Panc1 (cell line): ENCODE measurements around the gene MYH11. TPM values are rescaled to one million over a fixed set of nuclear protein-coding genes. Genes with fewer than 3 reads are reported as not detected.

ENCODE experiments used
- ATAC-seq: fragments of 200-7000 bp; cut with Tn5 transposase; 2 replicates; pipeline ENCODE4 v1.9.1; 2020; ENCODE audit warnings: mild to moderate bottlenecking, moderate library complexity
- BruUV-seq: library from RNA; stranded (reverse); fragments of 400-500 nt; replicated peaks from 2 replicates; lab custom pipeline; 2021; lab: Mats Ljungman, UMichigan
- CTCF ChIA-PET: fragments of 300-600 bp; sonication (Branson Sonifier 250); formaldehyde crosslinking; loops from one replicate; lab custom pipeline; 2022; ENCODE audit warnings: antibody characterized with exemption; lab: Charles Lee
- POLR2A ChIA-PET: fragments of 300-600 bp; sonication (Branson Sonifier 250); formaldehyde crosslinking; loops from one replicate; lab custom pipeline; 2022; ENCODE audit warnings: antibody characterized with exemption; lab: Charles Lee
- DNase-seq: peaks from one replicate; pipeline ENCODE4 v3.0.0-alpha.2; 2010; ENCODE audit warnings: low read depth, low spot score
- H3K27ac ChIP-seq: 2 replicates; pipeline ENCODE4 v1.5.1; 2011; ENCODE audit warnings: mild to moderate bottlenecking, low read length, inconsistent platforms
- H3K27me3 ChIP-seq: fragments of 200-500 bp; sonication (Bioruptor generic); 2 replicates; pipeline ENCODE4 v1.6.0; 2014; ENCODE audit warnings: low read length, inconsistent platforms; ENCODE audit not compliant: control insufficient read depth, insufficient read depth
- H3K36me3 ChIP-seq: fragments of 200-500 bp; sonication (Bioruptor generic); 2 replicates; pipeline ENCODE4 v1.5.1; 2014; ENCODE audit warnings: inconsistent platforms, mild to moderate bottlenecking, low read length, moderate library complexity; ENCODE audit not compliant: control insufficient read depth, insufficient read depth
- H3K4me1 ChIP-seq: 2 replicates; pipeline ENCODE4 v1.5.1; 2011; ENCODE audit warnings: inconsistent platforms, mild to moderate bottlenecking, low read length, moderate library complexity; ENCODE audit not compliant: control insufficient read depth, insufficient read depth
- H3K4me3 ChIP-seq, 2 experiments: 2 replicates each; pipeline ENCODE4 v1.5.1; 2011 to 2012; ENCODE audit warnings: low read depth in 2 of 2, low read length in 2 of 2, mild to moderate bottlenecking in 2 of 2, inconsistent platforms in 1 of 2, moderate library complexity in 1 of 2
- H3K9me3 ChIP-seq: fragments of 200-500 bp; sonication (Bioruptor generic); 2 replicates; pipeline ENCODE4 v1.5.1; 2014; ENCODE audit warnings: low read depth, mild to moderate bottlenecking, inconsistent platforms, low read length, moderate library complexity; ENCODE audit not compliant: control insufficient read depth, insufficient read depth
- CTCF ChIP-seq: fragments of 450-650 bp; IDR thresholded peaks from 2 replicates; pipeline ENCODE4 v1.5.1; 2017; ENCODE audit warnings: mild to moderate bottlenecking
- POLR2AphosphoS5 ChIP-seq: IDR thresholded peaks from 2 replicates; pipeline ENCODE4 v1.6.1; 2012; ENCODE audit warnings: mild to moderate bottlenecking, low read depth, low read length, moderate library complexity
- REST ChIP-seq, 2 experiments: IDR thresholded peaks; 2 replicates each; pipeline ENCODE4 v1.6.1; 2011 to 2012; ENCODE audit warnings: low read depth in 2 of 2, control low read depth in 1 of 2, low read length in 1 of 2, mild to moderate bottlenecking in 1 of 2, moderate library complexity in 1 of 2; ENCODE audit not compliant: insufficient read depth in 1 of 2
- SIN3A ChIP-seq: IDR thresholded peaks from 2 replicates; pipeline ENCODE4 v1.6.1; 2012; ENCODE audit warnings: low read depth, mild to moderate bottlenecking, low read length, moderate library complexity, borderline replicate concordance; ENCODE audit not compliant: insufficient read depth
- TCF7L2 ChIP-seq: IDR thresholded peaks from 2 replicates; pipeline ENCODE4 v1.6.1; 2011; ENCODE audit warnings: mild to moderate bottlenecking, low read depth, low read length, inconsistent platforms
- in situ Hi-C: cut with HindIII; loops from 2 replicates; pipeline ENCODE4 v1.10.0; 2016; ENCODE audit warnings: low sequenced_read_pairs, low pct_unique_long_range_greater_than_20kb
- intact Hi-C: fragments of 100-400 bp; cut with micrococcal nuclease; formaldehyde crosslinking; loops from one replicate; pipeline ENCODE4 v1.10.0; 2022; ENCODE audit not compliant: unreplicated experiment
- total RNA-seq: library from RNA; stranded (reverse); gene quantifications from one replicate; pipeline ENCODE4 v1.2.1, GENCODE V29; 2021; ENCODE audit not compliant: unreplicated experiment

Gene MYH11
- total RNA-seq, 1 experiment from 2014 or later = 0.51 TPM

- Histone ChIP-seq H3K27ac (no peak overlapping the region), H3K27me3 (no peaks in the 10 kb centered on the region), H3K9me3 (no peaks in the 10 kb centered on the region), H3K36me3 (no peaks in the 10 kb centered on the region), H3K4me1 (no peaks in the 10 kb centered on the region), H3K4me3 (no peak overlapping the region)
- no peak for DNase-seq
- intact Hi-C loops (no loop called here), in situ Hi-C loops (no loop called here)
- no peak for ATAC-seq
- BruUV-seq = no TSS peak
- ChIA-PET CTCF (interaction anchor here (0.6 kb wide), 1 partner anchor 17 kb away, joined by 3 read pairs; no protein-coding TSS in a partner anchor), POLR2A (interaction anchor here (0.9 kb wide), 1 partner anchor 17 kb away, joined by 6 read pairs; the partner anchor contains the start of gene MARF1)
- TF ChIP-seq REST (IDR thresholded peaks at IDR 0.05; ENCODE audit: insufficient read depth in 1 of 2, low read depth in 2 of 2, low read length in 1 of 2) (no peak), SIN3A (no peak), CTCF (no peak), POLR2AphosphoS5 (no peak), TCF7L2 (no peak)
Measured at GRCh38 chr16:15660203-15660601, 196.6 kb downstream of the MYH11 start.

GRCh38 chr16:15658556-15658955 lies 198.3 kb downstream of the MYH11 start:
- Histone ChIP-seq H3K4me1 (no peaks in the 10 kb centered on the region), H3K4me3 (no peak overlapping the region), H3K27ac (no peak overlapping the region), H3K9me3 (no peaks in the 10 kb centered on the region), H3K27me3 (no peaks in the 10 kb centered on the region), H3K36me3 (no peaks in the 10 kb centered on the region)
- no TSS peak for BruUV-seq
- DNase-seq = no peak
- CTCF ChIA-PET = no interaction called here
- intact Hi-C loops = no loop called here
- TF ChIP-seq SIN3A (no peak), CTCF (no peak), TCF7L2 (no peak), REST (IDR thresholded peaks at IDR 0.05; ENCODE audit: insufficient read depth in 1 of 2, low read depth in 2 of 2, low read length in 1 of 2) (no peak), POLR2AphosphoS5 (no peak)
- in situ Hi-C loops = no loop called here
- ATAC-seq = no peak
- POLR2A ChIA-PET = no interaction called here
